ENCODE data around the gene NANOG. TPM values are rescaled to one million over a fixed set of nuclear protein-coding genes. Genes with fewer than 3 reads are reported as not detected.
"Not testable (repeated sequence)": the region's sequence is repeated elsewhere in the genome, so short reads cannot be mapped to it uniquely, and the experiment has no call there.

The NANOG gene
- polyA plus RNA-seq, 3 donors = not detected

DNA sequence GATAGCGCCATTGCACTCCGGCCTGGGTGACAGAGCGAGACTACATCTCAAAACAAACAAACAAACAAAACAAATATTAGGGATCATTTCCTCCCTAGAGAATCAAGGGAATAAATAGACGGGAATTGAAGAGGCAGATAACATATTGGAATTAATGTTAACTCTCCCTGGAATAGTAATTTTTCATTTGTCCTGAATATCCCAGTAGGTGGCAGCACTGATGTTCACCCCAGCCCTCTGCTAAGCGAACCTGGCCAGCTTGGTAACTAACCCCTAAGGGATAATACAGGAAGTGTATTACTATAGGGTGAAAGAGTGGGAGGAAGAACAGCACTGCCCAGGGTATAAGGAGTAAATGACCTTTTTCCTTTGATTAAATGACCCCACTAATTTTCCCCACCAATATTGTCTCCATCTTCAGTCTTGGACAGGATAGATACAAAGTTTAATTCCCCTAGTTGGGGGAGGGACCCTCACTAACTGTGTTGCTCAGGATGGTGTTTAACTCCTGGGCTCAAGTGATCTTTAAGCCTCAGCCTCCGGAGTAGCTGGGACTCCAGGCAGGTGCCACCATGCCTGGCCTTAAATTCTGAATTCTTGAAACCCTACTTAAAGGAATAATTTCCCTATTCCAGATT is 43.0 kb downstream of the NANOG start:
- Mint-ChIP-seq H3K4me1 (peaks cover 31% of the 10 kb centered on the region), H3K36me3 (no peaks in the 10 kb centered on the region), H3K9me3 (no peaks in the 10 kb centered on the region), H3K27ac (peak overlapping the region in 5 of 7 donors; percentile 40 to 71 (median 56)), H3K27me3 (ENCODE audit: low read depth in 3 of 3) (peaks cover 0 to 7% (median 3%) of the 10 kb centered on the region in 3 donors), H3K4me3 (no peak overlapping the region)
- H3K36me3 ChIP-seq (replicated peaks in 1 of 2; ENCODE audit: control insufficient read depth in 1 of 2, insufficient read depth in 2 of 2, low read length in 2 of 2) = no peaks in the 10 kb centered on the region
- peak; percentile 77 for TF ChIP-seq CTCF (IDR thresholded peaks at IDR 0.05)
- no peaks in the 10 kb centered on the region for H3K79me2 ChIP-seq (ENCODE audit: insufficient read depth, low read length)
- H3K27ac ChIP-seq (ENCODE audit: low read depth in 1 of 2, low read length in 2 of 2) = no peak overlapping the region
- H3K4me1 ChIP-seq (ENCODE audit: control insufficient read depth in 1 of 2, insufficient read depth in 2 of 2, low read length in 2 of 2) = peaks cover 35 to 39% of the 10 kb centered on the region in 2 donors
- WGBS (ENCODE audit: insufficient coverage) = 83% methylated on average over 1 of the region's 6 CpGs
- DNase-seq = peak; percentile 44 to 76 (median 71)
- H2AFZ ChIP-seq (ENCODE audit: insufficient read depth, low read depth, low read length, poor library complexity, severe bottlenecking) = no peak overlapping the region
- H3K4me2 ChIP-seq (replicated peaks; ENCODE audit: extremely low read depth, low read length, poor library complexity, severe bottlenecking) = no peak overlapping the region
- no peaks in the 10 kb centered on the region for H3K9me3 ChIP-seq (replicated peaks in 1 of 2; ENCODE audit: control insufficient read depth in 1 of 2, insufficient read depth in 1 of 2, low read length in 2 of 2)
- H3K27me3 ChIP-seq (ENCODE audit: control insufficient read depth in 2 of 2, insufficient read depth in 2 of 2, low read length in 2 of 2) = no peaks in the 10 kb centered on the region
- H3K9ac ChIP-seq (ENCODE audit: insufficient read depth, low read length, poor library complexity, severe bottlenecking) = no peak overlapping the region
- no peak overlapping the region for H3K4me3 ChIP-seq (replicated peaks in 1 of 3; ENCODE audit: low read depth in 2 of 3, low read length in 3 of 3)
- no peaks in the 10 kb centered on the region for H4K20me1 ChIP-seq (ENCODE audit: insufficient read depth, low read length)
- intact Hi-C loops (cut with micrococcal nuclease) = no loop called here

DNA sequence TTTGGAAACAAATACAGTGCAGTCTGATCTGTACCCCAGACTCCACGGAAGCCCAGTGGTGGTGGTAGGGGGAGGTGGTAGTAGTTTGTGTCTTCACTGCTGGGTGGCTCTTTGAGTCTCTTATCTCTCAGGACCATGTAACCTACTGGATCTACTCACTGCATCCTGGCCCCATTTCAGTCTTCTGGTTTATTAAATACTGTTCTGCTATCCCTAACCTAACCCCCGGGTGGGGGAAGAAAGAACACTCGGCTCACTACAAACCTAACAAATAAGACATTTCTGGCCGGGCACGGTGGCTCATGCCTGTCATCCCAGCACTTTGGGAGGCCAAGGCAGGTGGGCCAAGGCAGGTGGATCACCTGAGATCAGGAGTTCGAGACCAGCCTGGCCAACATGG is 44.0 kb downstream of the NANOG start:
- H3K27ac Mint-ChIP-seq = peak overlapping the region in 5 of 7 donors; percentile 3 to 73 (median 37)
- H3K9me3 ChIP-seq (replicated peaks in 1 of 2; ENCODE audit: control insufficient read depth in 1 of 2, insufficient read depth in 1 of 2, low read length in 2 of 2); H3K27me3 Mint-ChIP-seq (ENCODE audit: low read depth in 3 of 3); H4K20me1 ChIP-seq (ENCODE audit: insufficient read depth, low read length); H3K27me3 ChIP-seq (ENCODE audit: control insufficient read depth in 2 of 2, insufficient read depth in 2 of 2, low read length in 2 of 2); H3K4me3 Mint-ChIP-seq; H3K9me3 Mint-ChIP-seq; H3K36me3 Mint-ChIP-seq; H2AFZ ChIP-seq (ENCODE audit: insufficient read depth, low read depth, low read length, poor library complexity, severe bottlenecking); DNase-seq; H3K4me3 ChIP-seq (replicated peaks in 1 of 3; ENCODE audit: low read depth in 2 of 3, low read length in 3 of 3); H3K4me2 ChIP-seq (replicated peaks; ENCODE audit: extremely low read depth, low read length, poor library complexity, severe bottlenecking); H3K27ac ChIP-seq (ENCODE audit: low read depth in 1 of 2, low read length in 2 of 2); H3K9ac ChIP-seq (ENCODE audit: insufficient read depth, low read length, poor library complexity, severe bottlenecking); intact Hi-C loops (cut with micrococcal nuclease); H3K36me3 ChIP-seq (replicated peaks in 1 of 2; ENCODE audit: control insufficient read depth in 1 of 2, insufficient read depth in 2 of 2, low read length in 2 of 2); H3K79me2 ChIP-seq (ENCODE audit: insufficient read depth, low read length): not testable (repeated sequence)
- peaks cover 45 to 49% of the 10 kb centered on the region in 2 donors for H3K4me1 ChIP-seq (ENCODE audit: control insufficient read depth in 1 of 2, insufficient read depth in 2 of 2, low read length in 2 of 2)
- H3K4me1 Mint-ChIP-seq = peaks cover 38% of the 10 kb centered on the region
- 100% methylated on average over 1 of the region's 6 CpGs for WGBS (ENCODE audit: insufficient coverage)
